ENCODE data around the gene SFXN5.

DNA sequence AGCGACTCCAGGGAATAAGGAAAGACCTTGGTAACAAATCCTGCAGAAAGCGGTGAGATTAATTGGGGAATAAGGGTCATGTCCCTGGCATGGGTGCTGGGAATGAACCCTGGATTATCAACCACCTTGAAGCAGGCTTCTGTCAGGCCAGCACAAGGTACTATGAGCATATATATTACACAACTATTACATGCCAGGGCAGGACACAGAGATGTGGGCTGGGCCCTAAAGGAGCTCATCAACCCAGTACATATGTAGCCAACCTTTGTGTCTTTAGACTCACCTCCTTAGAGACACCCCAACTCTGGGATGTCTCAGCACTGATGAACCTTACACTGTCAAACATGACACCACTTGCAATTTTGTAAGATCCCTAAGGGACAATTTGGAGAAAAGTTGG lies 3.4 kb downstream of the SFXN5 start:
- TF ChIP-seq, protein P1, sequence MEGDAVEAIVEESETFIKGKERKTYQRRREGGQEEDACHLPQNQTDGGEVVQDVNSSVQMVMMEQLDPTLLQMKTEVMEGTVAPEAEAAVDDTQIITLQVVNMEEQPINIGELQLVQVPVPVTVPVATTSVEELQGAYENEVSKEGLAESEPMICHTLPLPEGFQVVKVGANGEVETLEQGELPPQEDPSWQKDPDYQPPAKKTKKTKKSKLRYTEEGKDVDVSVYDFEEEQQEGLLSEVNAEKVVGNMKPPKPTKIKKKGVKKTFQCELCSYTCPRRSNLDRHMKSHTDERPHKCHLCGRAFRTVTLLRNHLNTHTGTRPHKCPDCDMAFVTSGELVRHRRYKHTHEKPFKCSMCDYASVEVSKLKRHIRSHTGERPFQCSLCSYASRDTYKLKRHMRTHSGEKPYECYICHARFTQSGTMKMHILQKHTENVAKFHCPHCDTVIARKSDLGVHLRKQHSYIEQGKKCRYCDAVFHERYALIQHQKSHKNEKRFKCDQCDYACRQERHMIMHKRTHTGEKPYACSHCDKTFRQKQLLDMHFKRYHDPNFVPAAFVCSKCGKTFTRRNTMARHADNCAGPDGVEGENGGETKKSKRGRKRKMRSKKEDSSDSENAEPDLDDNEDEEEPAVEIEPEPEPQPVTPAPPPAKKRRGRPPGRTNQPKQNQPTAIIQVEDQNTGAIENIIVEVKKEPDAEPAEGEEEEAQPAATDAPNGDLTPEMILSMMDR (IDR thresholded peaks at IDR 0.05; ENCODE audit: insufficient read depth, low read depth, low read length): no peak
- no peak for TF ChIP-seq EZH2 (IDR thresholded peaks at IDR 0.05; ENCODE audit: insufficient read depth, low read length)
